HG03442 (cell line): Measurements from ENCODE around the gene GRIK1.
A peak's percentile ranks its signal among the peaks of the same experiment; 100 is the strongest.

ENCODE experiments used
- ATAC-seq: cut with Tn5 transposase; IDR thresholded peaks from one replicate; pipeline ENCODE4 v1.9.1; 2021; ENCODE audit warnings: mild to moderate bottlenecking, moderate library complexity; ENCODE audit not compliant: unreplicated experiment

Gene GRIK1

GRCh38 chr21:29648710-29649240 lies 291.0 kb downstream of the GRIK1 start:
- ATAC-seq: no peak

GRCh38 chr21:29647353-29647781 lies 292.4 kb downstream of the GRIK1 start:
- ATAC-seq: no peak

GRCh38 chr21:29645666-29646553 lies 293.9 kb downstream of the GRIK1 start:
- no peak for ATAC-seq

GRCh38 chr21:29643289-29643688 lies 296.5 kb downstream of the GRIK1 start:
- ATAC-seq: no peak

- ATAC-seq: no peak
Observed at GRCh38 chr21:29642551-29643245, 297.1 kb downstream of the GRIK1 start.

- no peak for ATAC-seq
Observed at GRCh38 chr21:29641635-29642550, 297.9 kb downstream of the GRIK1 start.

- ATAC-seq: no peak
Observed at GRCh38 chr21:29641001-29641634, 298.7 kb downstream of the GRIK1 start.

- ATAC-seq: peak; percentile 56
Observed at GRCh38 chr21:29640080-29640508, 299.7 kb downstream of the GRIK1 start.

GRCh38 chr21:29639366-29640079 lies 300.3 kb downstream of the GRIK1 start:
- peak; percentile 16 for ATAC-seq

GRCh38 chr21:29638761-29639327 lies 301.0 kb downstream of the GRIK1 start:
- peak; percentile 57 for ATAC-seq

- ATAC-seq: no peak
Observed at GRCh38 chr21:29638138-29638537, 301.7 kb downstream of the GRIK1 start.

- no peak for ATAC-seq
Observed at GRCh38 chr21:29637553-29637952, 302.2 kb downstream of the GRIK1 start.

GRCh38 chr21:29637134-29637533 lies 302.7 kb downstream of the GRIK1 start:
- no peak for ATAC-seq

- ATAC-seq: no peak
Observed at GRCh38 chr21:29634418-29634817, 305.4 kb downstream of the GRIK1 start.

GRCh38 chr21:29633756-29634155 lies 306.0 kb downstream of the GRIK1 start:
- ATAC-seq: no peak

- no peak for ATAC-seq
Observed at GRCh38 chr21:29630441-29630840, 309.4 kb downstream of the GRIK1 start.

- ATAC-seq: no peak
Observed at GRCh38 chr21:29627905-29628304, 311.9 kb downstream of the GRIK1 start.

GRCh38 chr21:29626801-29627470 lies 312.9 kb downstream of the GRIK1 start:
- ATAC-seq: no peak

- ATAC-seq: no peak
Observed at GRCh38 chr21:29625990-29626389, 313.8 kb downstream of the GRIK1 start.
